PC-3 (cell line): Measurements from ENCODE around the gene B4GALT7. TPM values are rescaled to one million over a fixed set of nuclear protein-coding genes. Genes with fewer than 3 reads are reported as not detected.

Source experiments
- ATAC-seq: fragments of 200-7000 bp; cut with Tn5 transposase; 2 replicates; pipeline ENCODE4 v1.9.1; 2020; ENCODE audit warnings: mild to moderate bottlenecking, moderate library complexity
- BruUV-seq: library from RNA; stranded (reverse); fragments of 400-500 nt; replicated peaks from 2 replicates; lab custom pipeline; 2021; lab: Mats Ljungman, UMichigan
- CTCF ChIA-PET: fragments of 300-600 bp; sonication (Branson Sonifier 250); formaldehyde crosslinking; loops from one replicate; lab custom pipeline; 2022; ENCODE audit warnings: antibody characterized with exemption; lab: Charles Lee
- POLR2A ChIA-PET: fragments of 300-600 bp; sonication (Branson Sonifier 250); formaldehyde crosslinking; loops from one replicate; lab custom pipeline; 2022; ENCODE audit warnings: antibody characterized with exemption; ENCODE audit not compliant: unreplicated experiment; lab: Charles Lee
- DNase-seq: peaks from one replicate; pipeline ENCODE4 v3.0.0-alpha.2; 2015
- H2AFZ ChIP-seq: fragments of 300-600 bp; sonication (generic); 2 replicates; pipeline ENCODE4 v1.6.0; 2016; ENCODE audit warnings: antibody characterized with exemption, low read length
- H3F3A ChIP-seq: fragments of 300-600 bp; sonication (generic); one replicate; pipeline ENCODE4 v1.6.0; 2017; ENCODE audit warnings: antibody characterized with exemption, low read length, control low read depth, mild to moderate bottlenecking; ENCODE audit not compliant: unreplicated experiment
- H3K27ac ChIP-seq: fragments of 300-600 bp; sonication (generic); 2 replicates; pipeline ENCODE4 v1.5.1; 2016; ENCODE audit warnings: mild to moderate bottlenecking, low read length
- H3K27me3 ChIP-seq: fragments of 300-600 bp; sonication (generic); 2 replicates; pipeline ENCODE4 v1.6.1; 2016; ENCODE audit warnings: low read length, mixed read lengths
- H3K36me3 ChIP-seq: fragments of 300-600 bp; sonication (generic); 2 replicates; pipeline ENCODE4 v1.6.1; 2016; ENCODE audit warnings: low read depth, mixed run types, low read length, mixed read lengths
- H3K4me1 ChIP-seq: fragments of 300-600 bp; sonication (generic); 2 replicates; pipeline ENCODE4 v1.5.1; 2016; ENCODE audit warnings: low read length; ENCODE audit not compliant: insufficient read depth
- H3K4me2 ChIP-seq: fragments of 300-600 bp; sonication (generic); 2 replicates; pipeline ENCODE4 v1.6.0; 2016; ENCODE audit warnings: low read length
- H3K4me3 ChIP-seq: fragments of 300-600 bp; sonication (generic); 2 replicates; pipeline ENCODE4 v1.5.1; 2016; ENCODE audit warnings: mild to moderate bottlenecking, low read length, mixed read lengths
- H3K79me2 ChIP-seq: fragments of 300-600 bp; sonication (generic); 2 replicates; pipeline ENCODE4 v1.6.1; 2017; ENCODE audit warnings: low read length, mixed read lengths
- H3K9ac ChIP-seq: fragments of 300-600 bp; sonication (generic); 2 replicates; pipeline ENCODE4 v1.6.0; 2016; ENCODE audit warnings: mild to moderate bottlenecking, low read length
- H3K9me2 ChIP-seq: fragments of 300-600 bp; sonication (generic); replicated peaks from 2 replicates; pipeline ENCODE4 v1.6.1; 2016; ENCODE audit warnings: mixed run types, low read length, mixed read lengths
- H3K9me3 ChIP-seq: fragments of 300-600 bp; sonication (generic); 2 replicates; pipeline ENCODE4 v1.6.1; 2016; ENCODE audit warnings: low read length, mixed read lengths
- H4K20me1 ChIP-seq: fragments of 300-600 bp; sonication (generic); 2 replicates; pipeline ENCODE4 v1.6.1; 2016; ENCODE audit warnings: low read length, mixed read lengths
- EZH2 ChIP-seq: fragments of 300-600 bp; sonication (generic); IDR thresholded peaks from one replicate; pipeline ENCODE4 v1.6.1; 2017; ENCODE audit warnings: antibody characterized with exemption, mild to moderate bottlenecking, low read length; ENCODE audit not compliant: unreplicated experiment
- EZH2phosphoT487 ChIP-seq: fragments of 300-600 bp; sonication (generic); IDR thresholded peaks from 2 replicates; pipeline ENCODE4 v1.6.1; 2018; ENCODE audit warnings: mild to moderate bottlenecking, antibody characterized with exemption, low read length, borderline replicate concordance
- intact Hi-C: fragments of 100-400 bp; cut with micrococcal nuclease; formaldehyde crosslinking; loops from 2 replicates; pipeline ENCODE4 v1.9.0; 2023
- total RNA-seq: library from RNA; depleted of rRNA; stranded (reverse); fragments of >200 nt; gene quantifications from 2 replicates; pipeline ENCODE4 v1.2.3, GENCODE V29; 2014
- TF ChIP-seq, protein P1 (sequence below): fragments of 300-600 bp; sonication (generic); conservative IDR thresholded peaks from 2 replicates; pipeline ENCODE4 v1.5.1; 2017; ENCODE audit warnings: antibody characterized with exemption, low read depth, mild to moderate bottlenecking, low read length

The B4GALT7 gene
- total RNA-seq, 1 experiment from 2014 or later: 33.8 TPM

- Histone ChIP-seq H3K36me3 (no peaks in the 10 kb centered on the region), H3K4me3 (no peak overlapping the region), H3K79me2 (no peaks in the 10 kb centered on the region), H2AFZ (no peak overlapping the region), H3K9ac (no peak overlapping the region), H3K4me1 (no peaks in the 10 kb centered on the region), H3K9me2 (no peaks in the 10 kb centered on the region), H3K27ac (no peak overlapping the region), H3K27me3 (no peaks in the 10 kb centered on the region), H3K4me2 (no peak overlapping the region), H3F3A (no peaks in the 10 kb centered on the region), H4K20me1 (no peaks in the 10 kb centered on the region), H3K9me3 (no peaks in the 10 kb centered on the region)
- intact Hi-C loops: no loop called here
- no peak for ATAC-seq
- TF ChIP-seq, protein P1, sequence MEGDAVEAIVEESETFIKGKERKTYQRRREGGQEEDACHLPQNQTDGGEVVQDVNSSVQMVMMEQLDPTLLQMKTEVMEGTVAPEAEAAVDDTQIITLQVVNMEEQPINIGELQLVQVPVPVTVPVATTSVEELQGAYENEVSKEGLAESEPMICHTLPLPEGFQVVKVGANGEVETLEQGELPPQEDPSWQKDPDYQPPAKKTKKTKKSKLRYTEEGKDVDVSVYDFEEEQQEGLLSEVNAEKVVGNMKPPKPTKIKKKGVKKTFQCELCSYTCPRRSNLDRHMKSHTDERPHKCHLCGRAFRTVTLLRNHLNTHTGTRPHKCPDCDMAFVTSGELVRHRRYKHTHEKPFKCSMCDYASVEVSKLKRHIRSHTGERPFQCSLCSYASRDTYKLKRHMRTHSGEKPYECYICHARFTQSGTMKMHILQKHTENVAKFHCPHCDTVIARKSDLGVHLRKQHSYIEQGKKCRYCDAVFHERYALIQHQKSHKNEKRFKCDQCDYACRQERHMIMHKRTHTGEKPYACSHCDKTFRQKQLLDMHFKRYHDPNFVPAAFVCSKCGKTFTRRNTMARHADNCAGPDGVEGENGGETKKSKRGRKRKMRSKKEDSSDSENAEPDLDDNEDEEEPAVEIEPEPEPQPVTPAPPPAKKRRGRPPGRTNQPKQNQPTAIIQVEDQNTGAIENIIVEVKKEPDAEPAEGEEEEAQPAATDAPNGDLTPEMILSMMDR: no peak
- TF ChIP-seq EZH2 (no peak), EZH2phosphoT487 (no peak)
- no peak for DNase-seq
- no TSS peak for BruUV-seq
- POLR2A ChIA-PET: no interaction called here
- CTCF ChIA-PET: no interaction called here
Observed at GRCh38 chr5:177609076-177610059, 9.4 kb downstream of the B4GALT7 start.

- Histone ChIP-seq H3K27ac (no peak overlapping the region), H3K9ac (no peak overlapping the region), H3K9me3 (no peaks in the 10 kb centered on the region), H3K4me1 (no peaks in the 10 kb centered on the region), H3K4me3 (no peak overlapping the region), H3F3A (no peaks in the 10 kb centered on the region), H3K36me3 (no peaks in the 10 kb centered on the region), H3K79me2 (no peaks in the 10 kb centered on the region), H4K20me1 (no peaks in the 10 kb centered on the region), H3K27me3 (no peaks in the 10 kb centered on the region), H3K9me2 (no peaks in the 10 kb centered on the region), H2AFZ (no peak overlapping the region), H3K4me2 (no peak overlapping the region)
- TF ChIP-seq, protein P1: no peak
- TF ChIP-seq EZH2 (no peak), EZH2phosphoT487 (no peak)
- BruUV-seq: no TSS peak
- DNase-seq (no peak), ATAC-seq (no peak)
- CTCF ChIA-PET: no interaction called here
- intact Hi-C loops: no loop called here
- POLR2A ChIA-PET: no interaction called here
Observed at GRCh38 chr5:177610131-177610769, 10.3 kb downstream of the B4GALT7 start.
